ENCODE measurements around the gene ZPR1.

The ZPR1 gene

GRCh38 chr11:116812109-116812508 lies 24.3 kb upstream of the ZPR1 start (continued):
- TF ChIP-seq ZBTB44 (tag by site-specific recombination; IDR thresholded peaks at IDR 0.05) (no peak), ZNF19 (tag by site-specific recombination; IDR thresholded peaks at IDR 0.05; ENCODE audit: low read depth) (no peak), ZNF350 (tag by site-specific recombination; IDR thresholded peaks at IDR 0.05) (no peak), ZNF311 (tag by site-specific recombination; IDR thresholded peaks at IDR 0.05; ENCODE audit: borderline replicate concordance) (no peak), YY2 (tag by site-specific recombination; IDR thresholded peaks at IDR 0.05) (no peak), SCRT1 (tag by site-specific recombination; IDR thresholded peaks at IDR 0.05; ENCODE audit: borderline replicate concordance) (no peak)
- TF ChIP-seq, protein P1, sequence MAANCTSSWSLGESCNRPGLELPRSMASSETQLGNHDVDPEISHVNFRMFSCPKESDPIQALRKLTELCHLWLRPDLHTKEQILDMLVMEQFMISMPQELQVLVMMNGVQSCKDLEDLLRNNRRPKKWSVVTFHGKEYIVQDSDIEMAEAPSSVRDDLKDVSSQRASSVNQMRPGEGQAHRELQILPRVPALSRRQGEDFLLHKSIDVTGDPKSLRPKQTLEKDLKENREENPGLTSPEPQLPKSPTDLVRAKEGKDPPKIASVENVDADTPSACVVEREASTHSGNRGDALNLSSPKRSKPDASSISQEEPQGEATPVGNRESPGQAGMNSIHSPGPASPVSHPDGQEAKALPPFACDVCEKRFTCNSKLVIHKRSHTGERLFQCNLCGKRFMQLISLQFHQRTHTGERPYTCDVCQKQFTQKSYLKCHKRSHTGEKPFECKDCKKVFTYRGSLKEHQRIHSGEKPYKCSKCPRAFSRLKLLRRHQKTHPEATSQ (tag by site-specific recombination; IDR thresholded peaks at IDR 0.05): no peak

DNA sequence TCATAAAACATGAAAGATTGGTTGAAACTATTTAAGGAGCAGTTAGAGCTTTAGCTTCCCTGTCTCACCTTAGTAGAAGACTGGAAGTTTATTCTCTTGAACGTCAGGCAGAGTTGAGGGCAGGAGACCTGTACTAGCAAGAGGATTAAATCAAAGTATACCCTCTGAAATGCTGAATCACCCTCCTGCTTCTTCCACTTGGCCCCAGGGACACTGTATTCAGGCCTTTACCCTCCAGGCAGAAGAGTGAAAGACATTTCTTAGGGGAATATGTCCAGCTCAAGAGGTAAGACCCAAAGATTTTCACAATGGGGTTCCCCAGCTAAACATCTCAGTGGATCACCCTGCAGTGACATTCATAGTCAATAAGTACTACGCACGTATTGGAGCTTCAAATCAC lies 23.4 kb upstream of the ZPR1 start:
- TF ChIP-seq ZNF623 (tag by site-specific recombination; IDR thresholded peaks at IDR 0.05) (no peak), GLI2 (tag by site-specific recombination; IDR thresholded peaks at IDR 0.05; ENCODE audit: borderline replicate concordance, low read depth) (no peak), ZNF423 (tag by site-specific recombination; IDR thresholded peaks at IDR 0.05) (no peak), ZFHX2 (tag by site-specific recombination; conservative IDR thresholded peaks at IDR 0.05) (no peak), EGR2 (tag by site-specific recombination; IDR thresholded peaks at IDR 0.05; ENCODE audit: low read depth) (no peak), ZNF350 (tag by site-specific recombination; IDR thresholded peaks at IDR 0.05) (no peak), ZNF513 (tag by site-specific recombination; IDR thresholded peaks at IDR 0.05) (no peak), ZNF324 (tag by site-specific recombination; IDR thresholded peaks at IDR 0.05) (no peak), ZNF544 (tag by site-specific recombination; IDR thresholded peaks at IDR 0.05) (no peak)
- TF ChIP-seq, protein P2, sequence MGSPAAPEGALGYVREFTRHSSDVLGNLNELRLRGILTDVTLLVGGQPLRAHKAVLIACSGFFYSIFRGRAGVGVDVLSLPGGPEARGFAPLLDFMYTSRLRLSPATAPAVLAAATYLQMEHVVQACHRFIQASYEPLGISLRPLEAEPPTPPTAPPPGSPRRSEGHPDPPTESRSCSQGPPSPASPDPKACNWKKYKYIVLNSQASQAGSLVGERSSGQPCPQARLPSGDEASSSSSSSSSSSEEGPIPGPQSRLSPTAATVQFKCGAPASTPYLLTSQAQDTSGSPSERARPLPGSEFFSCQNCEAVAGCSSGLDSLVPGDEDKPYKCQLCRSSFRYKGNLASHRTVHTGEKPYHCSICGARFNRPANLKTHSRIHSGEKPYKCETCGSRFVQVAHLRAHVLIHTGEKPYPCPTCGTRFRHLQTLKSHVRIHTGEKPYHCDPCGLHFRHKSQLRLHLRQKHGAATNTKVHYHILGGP (tag by site-specific recombination; IDR thresholded peaks at IDR 0.05): no peak
- no peak overlapping the region for H3K4me3 ChIP-seq (ENCODE audit: low read depth, low read length)
- CTCF ChIA-PET: interaction anchor here (0.6 to 1.2 kb wide), 3 partner anchors 17 to 530 kb away, joined by 3 to 5 read pairs (median 4); no protein-coding TSS in a partner anchor

DNA sequence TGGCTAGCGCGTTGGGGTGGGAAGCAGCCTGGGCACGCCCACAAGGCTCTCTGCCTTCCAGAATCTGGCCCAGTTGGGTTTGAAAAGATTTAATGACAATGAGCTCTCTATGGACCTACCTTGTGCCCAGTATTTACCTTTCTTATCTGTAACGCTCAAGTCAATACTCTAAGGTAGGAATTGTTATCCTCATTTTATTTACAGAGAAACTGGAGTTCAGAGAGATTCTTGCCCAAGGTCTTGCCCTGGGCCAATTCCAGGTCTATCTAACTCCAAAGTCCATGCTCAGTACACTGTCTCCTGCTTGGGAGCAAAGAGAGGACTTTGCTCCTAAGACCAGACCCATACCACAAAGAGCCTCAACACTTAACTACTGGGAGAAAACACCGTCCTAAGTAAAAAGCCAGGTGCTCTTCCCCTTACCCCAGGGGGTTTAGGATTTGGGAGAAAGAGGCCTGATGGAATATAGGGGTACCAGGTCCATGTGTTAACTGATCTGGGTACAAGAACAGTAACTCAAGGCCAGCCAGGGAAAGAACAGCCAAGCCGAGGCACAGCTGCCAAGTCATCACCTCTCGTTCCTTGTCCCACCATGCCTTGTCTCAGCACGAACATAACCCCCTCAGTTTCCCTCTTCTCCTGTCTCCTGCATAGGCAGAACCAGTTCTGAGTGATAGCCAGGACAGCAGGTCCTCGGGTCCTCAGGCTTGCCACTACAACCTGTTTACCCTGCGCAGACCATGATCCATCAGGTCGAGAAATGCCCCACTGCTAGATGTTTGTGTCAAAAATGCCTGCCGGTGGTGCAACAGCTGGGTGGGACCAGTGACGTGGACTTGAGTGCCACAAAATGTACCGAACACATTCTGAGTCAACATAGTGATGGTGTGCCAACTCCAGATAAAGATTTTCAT lies 20.7 kb upstream of the ZPR1 start:
- Histone ChIP-seq H3K4me1 (ENCODE audit: control insufficient read depth, insufficient read depth, low read length) (no peaks in the 10 kb centered on the region), H3K27ac (ENCODE audit: extremely low read depth, low read depth, low read length) (no peak overlapping the region), H3K4me3 (ENCODE audit: low read depth, low read length) (no peak overlapping the region), H3K36me3 (ENCODE audit: control insufficient read depth in 2 of 2, insufficient read depth in 1 of 2, low read length in 2 of 2) (no peaks in the 10 kb centered on the region), H3K9me3 (ENCODE audit: control insufficient read depth, insufficient read depth, low read depth, low read length) (no peaks in the 10 kb centered on the region)
- TF ChIP-seq ZNF654 (tag by site-specific recombination; IDR thresholded peaks at IDR 0.05; ENCODE audit: low read depth) (no peak), ZNF221 (tag by site-specific recombination; IDR thresholded peaks at IDR 0.05; ENCODE audit: borderline replicate concordance) (no peak), ZNF792 (tag by site-specific recombination; IDR thresholded peaks at IDR 0.05) (no peak), TCF7L2 (IDR thresholded peaks at IDR 0.05; ENCODE audit: borderline replicate concordance, low read depth, low read length) (no peak), ZNF140 (tag by site-specific recombination; IDR thresholded peaks at IDR 0.05) (no peak), ZNF561 (tag by site-specific recombination; IDR thresholded peaks at IDR 0.05; ENCODE audit: borderline replicate concordance) (no peak)
- ChIA-PET CTCF (interaction anchor here (0.9 kb wide), 1 partner anchor 11 kb away, joined by 4 read pairs; no protein-coding TSS in a partner anchor), POLR2A (no interaction called here)

More for the DNA sequence above, 23.4 kb upstream of the ZPR1 start:
- no peak overlapping the region for H3K27ac ChIP-seq (ENCODE audit: extremely low read depth, low read depth, low read length)
- no peaks in the 10 kb centered on the region for H3K9me3 ChIP-seq (ENCODE audit: control insufficient read depth, insufficient read depth, low read depth, low read length)
- POLR2A ChIA-PET: no interaction called here
- H3K36me3 ChIP-seq (ENCODE audit: control insufficient read depth in 2 of 2, insufficient read depth in 1 of 2, low read length in 2 of 2): no peaks in the 10 kb centered on the region
- no peaks in the 10 kb centered on the region for H3K4me1 ChIP-seq (ENCODE audit: control insufficient read depth, insufficient read depth, low read length)
